DOHH2 (cell line): Measurements from ENCODE around the gene PPP1R13B.
"Not testable (repeated sequence)": the region's sequence is repeated elsewhere in the genome, so short reads cannot be mapped to it uniquely, and the experiment has no call there.

ENCODE experiments used
- EZH2phosphoT487 ChIP-seq: fragments of 200-600 bp; sonication (generic); IDR thresholded peaks from 2 replicates; pipeline ENCODE4 v1.6.1; 2017; ENCODE audit warnings: borderline replicate concordance, mild to moderate bottlenecking, antibody characterized with exemption, low read length, moderate library complexity, mixed read lengths
- TF ChIP-seq, protein P1 (sequence below): fragments of 200-600 bp; sonication (generic); IDR thresholded peaks from one replicate; pipeline ENCODE4 v1.5.1; 2014; ENCODE audit warnings: antibody characterized with exemption, mild to moderate bottlenecking, low read depth, low read length; ENCODE audit not compliant: poor library complexity, severe bottlenecking

DNA sequence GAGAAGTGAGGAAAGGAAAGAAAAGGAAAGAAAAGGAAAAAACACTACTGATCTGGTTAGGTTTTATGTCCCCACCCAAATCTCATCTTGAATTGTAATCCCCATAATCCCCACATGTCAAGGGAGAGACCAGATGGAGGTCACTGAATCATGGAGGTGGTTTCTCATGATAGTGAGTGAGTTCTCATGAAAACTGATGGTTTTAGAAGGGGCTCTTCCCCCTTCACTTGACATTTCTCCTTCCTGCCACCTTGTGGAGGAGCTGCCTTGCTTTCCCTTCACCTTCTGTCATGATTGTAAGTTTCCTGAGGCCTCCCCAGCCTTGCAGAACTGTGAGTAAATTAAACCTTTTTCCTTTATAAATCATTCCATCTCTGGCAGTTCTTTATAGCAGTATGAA is 54.2 kb downstream of the PPP1R13B start:
- TF ChIP-seq, protein P1, sequence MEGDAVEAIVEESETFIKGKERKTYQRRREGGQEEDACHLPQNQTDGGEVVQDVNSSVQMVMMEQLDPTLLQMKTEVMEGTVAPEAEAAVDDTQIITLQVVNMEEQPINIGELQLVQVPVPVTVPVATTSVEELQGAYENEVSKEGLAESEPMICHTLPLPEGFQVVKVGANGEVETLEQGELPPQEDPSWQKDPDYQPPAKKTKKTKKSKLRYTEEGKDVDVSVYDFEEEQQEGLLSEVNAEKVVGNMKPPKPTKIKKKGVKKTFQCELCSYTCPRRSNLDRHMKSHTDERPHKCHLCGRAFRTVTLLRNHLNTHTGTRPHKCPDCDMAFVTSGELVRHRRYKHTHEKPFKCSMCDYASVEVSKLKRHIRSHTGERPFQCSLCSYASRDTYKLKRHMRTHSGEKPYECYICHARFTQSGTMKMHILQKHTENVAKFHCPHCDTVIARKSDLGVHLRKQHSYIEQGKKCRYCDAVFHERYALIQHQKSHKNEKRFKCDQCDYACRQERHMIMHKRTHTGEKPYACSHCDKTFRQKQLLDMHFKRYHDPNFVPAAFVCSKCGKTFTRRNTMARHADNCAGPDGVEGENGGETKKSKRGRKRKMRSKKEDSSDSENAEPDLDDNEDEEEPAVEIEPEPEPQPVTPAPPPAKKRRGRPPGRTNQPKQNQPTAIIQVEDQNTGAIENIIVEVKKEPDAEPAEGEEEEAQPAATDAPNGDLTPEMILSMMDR: not testable (repeated sequence)
- not testable (repeated sequence) for TF ChIP-seq EZH2phosphoT487
